ENCODE results near the gene DCHS2. TPM values are rescaled to one million over a fixed set of nuclear protein-coding genes. Genes with fewer than 3 reads are reported as not detected.

DCHS2 gene
- total RNA-seq, 4 donors from 2014 or later: 0.40 to 1.4 (median 0.61) TPM

DNA sequence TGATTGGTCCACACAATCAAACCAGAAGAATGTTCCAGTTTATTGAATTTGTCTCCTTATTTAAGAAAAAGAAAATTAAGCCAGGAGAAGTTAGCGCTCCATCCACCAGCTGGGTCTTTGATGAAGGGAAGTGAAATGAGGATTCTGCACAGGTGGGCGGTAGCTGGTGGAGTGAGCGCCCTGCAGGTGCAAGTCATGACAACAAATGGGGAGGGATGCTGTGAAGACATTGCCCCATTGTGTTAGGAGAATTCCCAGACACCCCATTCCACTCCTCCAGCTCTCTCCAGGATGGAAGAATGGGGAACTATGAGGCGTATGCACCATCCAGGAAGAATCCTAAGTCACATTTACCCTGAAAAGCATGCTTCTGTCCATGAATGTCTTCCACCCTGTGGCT, 35.7 kb upstream of the DCHS2 start:
- TF ChIP-seq, protein P1, sequence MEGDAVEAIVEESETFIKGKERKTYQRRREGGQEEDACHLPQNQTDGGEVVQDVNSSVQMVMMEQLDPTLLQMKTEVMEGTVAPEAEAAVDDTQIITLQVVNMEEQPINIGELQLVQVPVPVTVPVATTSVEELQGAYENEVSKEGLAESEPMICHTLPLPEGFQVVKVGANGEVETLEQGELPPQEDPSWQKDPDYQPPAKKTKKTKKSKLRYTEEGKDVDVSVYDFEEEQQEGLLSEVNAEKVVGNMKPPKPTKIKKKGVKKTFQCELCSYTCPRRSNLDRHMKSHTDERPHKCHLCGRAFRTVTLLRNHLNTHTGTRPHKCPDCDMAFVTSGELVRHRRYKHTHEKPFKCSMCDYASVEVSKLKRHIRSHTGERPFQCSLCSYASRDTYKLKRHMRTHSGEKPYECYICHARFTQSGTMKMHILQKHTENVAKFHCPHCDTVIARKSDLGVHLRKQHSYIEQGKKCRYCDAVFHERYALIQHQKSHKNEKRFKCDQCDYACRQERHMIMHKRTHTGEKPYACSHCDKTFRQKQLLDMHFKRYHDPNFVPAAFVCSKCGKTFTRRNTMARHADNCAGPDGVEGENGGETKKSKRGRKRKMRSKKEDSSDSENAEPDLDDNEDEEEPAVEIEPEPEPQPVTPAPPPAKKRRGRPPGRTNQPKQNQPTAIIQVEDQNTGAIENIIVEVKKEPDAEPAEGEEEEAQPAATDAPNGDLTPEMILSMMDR (IDR thresholded peaks at IDR 0.05): no peak
- no peak for TF ChIP-seq POLR2A (IDR thresholded peaks at IDR 0.05)
- no peaks in the 10 kb centered on the region for H3K4me1 ChIP-seq
- H3K9me3 ChIP-seq: no peaks in the 10 kb centered on the region
- H3K36me3 ChIP-seq: no peaks in the 10 kb centered on the region
- intact Hi-C loops (cut with DNase I): no loop called here
- no peaks in the 10 kb centered on the region for H3K27me3 ChIP-seq
- 89 to 96% methylated on average over 4 of the region's 4 CpGs for WGBS, 2 donors
- no peak overlapping the region for H3K27ac ChIP-seq
- no peak for DNase-seq
- H3K4me3 ChIP-seq (replicated peaks in 1 of 3): no peak overlapping the region

DNA sequence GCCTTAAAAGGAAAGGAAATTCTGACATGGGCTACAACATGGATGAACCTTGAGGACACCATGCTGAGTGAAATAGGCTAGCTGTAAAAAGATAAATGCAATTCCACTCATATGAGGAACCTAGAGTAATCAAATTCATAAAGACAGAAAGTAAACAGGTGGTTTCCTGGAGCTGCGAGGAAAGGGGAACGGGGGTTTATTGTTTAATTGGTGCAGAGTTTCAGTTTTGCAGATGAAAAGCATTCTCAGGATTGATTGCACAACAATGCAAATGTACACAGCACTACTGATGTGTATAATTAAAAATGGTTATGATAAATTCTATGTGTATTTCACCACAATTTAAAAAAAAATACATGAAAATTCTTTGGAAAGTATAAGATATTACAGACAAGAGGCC, 34.6 kb upstream of the DCHS2 start:
- Histone ChIP-seq H3K4me3 (replicated peaks in 1 of 3) (no peak overlapping the region), H3K4me1 (no peaks in the 10 kb centered on the region), H3K27ac (no peak overlapping the region), H3K9me3 (no peaks in the 10 kb centered on the region), H3K36me3 (no peaks in the 10 kb centered on the region), H3K27me3 (no peaks in the 10 kb centered on the region)
- 64 to 81% methylated on average over 2 of the region's 2 CpGs for WGBS, 2 donors
- intact Hi-C loops (cut with DNase I): no loop called here
- no peak for TF ChIP-seq POLR2A (IDR thresholded peaks at IDR 0.05)
- TF ChIP-seq, protein P1 (IDR thresholded peaks at IDR 0.05): no peak
- DNase-seq: no peak

DNA sequence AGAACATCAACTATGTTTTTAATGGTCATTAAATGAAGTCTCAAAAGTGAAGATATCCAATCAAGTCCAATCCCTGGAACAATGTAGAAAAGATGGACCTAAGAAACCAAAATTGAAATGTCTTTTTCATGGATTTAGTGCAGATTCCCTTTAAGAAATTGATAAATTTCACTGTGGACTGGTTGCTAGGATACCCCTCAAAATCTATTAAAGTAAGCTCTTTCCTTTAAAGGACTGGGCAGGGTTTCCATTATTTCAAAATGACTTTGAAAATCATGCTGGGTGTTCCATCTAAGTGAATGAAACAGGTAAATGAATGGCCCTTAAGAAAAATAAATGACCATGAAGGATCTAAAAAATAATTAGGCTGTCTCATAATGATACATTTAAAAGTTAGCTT, 30.0 kb upstream of the DCHS2 start:
- Histone ChIP-seq H3K36me3 (no peaks in the 10 kb centered on the region), H3K4me1 (peaks cover 9 to 10% of the 10 kb centered on the region in 2 donors), H3K4me3 (replicated peaks in 1 of 3) (no peak overlapping the region), H3K27ac (no peak overlapping the region), H3K9me3 (no peaks in the 10 kb centered on the region), H3K27me3 (no peaks in the 10 kb centered on the region)
- no peak for DNase-seq
- TF ChIP-seq POLR2A (IDR thresholded peaks at IDR 0.05): no peak
- TF ChIP-seq, protein P1 (IDR thresholded peaks at IDR 0.05): no peak
- intact Hi-C loops (cut with DNase I): no loop called here

DNA sequence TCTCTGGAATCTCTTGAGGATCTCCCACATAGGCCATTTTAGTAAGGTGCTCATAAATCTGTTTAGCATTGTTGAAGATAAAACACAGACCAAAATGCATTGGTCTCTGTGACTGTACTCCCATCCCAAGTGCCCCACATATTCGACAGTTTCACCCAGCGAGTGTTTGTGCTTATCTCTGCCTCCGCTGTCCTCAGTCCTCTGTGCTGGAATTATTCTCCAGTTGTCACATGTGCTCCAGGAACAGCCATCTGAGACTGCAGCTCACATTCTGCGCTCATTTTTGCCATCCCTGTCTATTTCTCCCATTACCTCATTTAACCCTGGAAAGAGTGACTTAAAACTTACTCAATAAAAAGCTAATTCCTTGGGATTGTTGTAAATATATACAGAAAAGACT, 27.6 kb upstream of the DCHS2 start:
- WGBS, 2 donors: 89 to 90% methylated on average over 4 of the region's 4 CpGs
- TF ChIP-seq, protein P1 (IDR thresholded peaks at IDR 0.05): no peak

DNA sequence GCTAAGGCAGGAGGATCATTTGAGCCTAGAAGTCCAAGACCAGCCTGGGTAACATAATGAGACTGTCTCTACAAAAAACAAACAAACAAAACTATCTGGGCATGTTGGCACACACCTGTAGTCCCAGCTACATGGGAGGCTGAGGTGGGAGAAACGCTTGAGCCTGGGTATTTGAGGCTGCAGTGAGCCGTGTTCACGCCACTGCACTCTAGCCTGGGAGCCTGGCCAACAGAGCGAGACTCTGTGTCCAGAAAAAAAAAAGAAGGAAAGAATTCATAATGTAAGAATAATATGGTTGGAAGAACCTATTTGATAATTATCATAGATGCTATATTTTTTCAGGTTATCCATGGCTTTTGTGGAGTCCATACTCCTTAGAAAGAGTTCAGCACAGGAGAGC, 26.0 kb upstream of the DCHS2 start:
- H3K9me3 ChIP-seq: no peaks in the 10 kb centered on the region
- TF ChIP-seq, protein P1 (IDR thresholded peaks at IDR 0.05): no peak
- no peak for TF ChIP-seq POLR2A (IDR thresholded peaks at IDR 0.05)
- no peak overlapping the region for H3K4me3 ChIP-seq (replicated peaks in 1 of 3)
- H3K27me3 ChIP-seq: no peaks in the 10 kb centered on the region
- DNase-seq: peak; percentile 54 to 64
- intact Hi-C loops (cut with DNase I): no loop called here
- peaks cover 18% of the 10 kb centered on the region in 2 donors for H3K4me1 ChIP-seq
- H3K27ac ChIP-seq: peak overlapping the region in 2 of 3 donors; percentile 52 to 84
- no peaks in the 10 kb centered on the region for H3K36me3 ChIP-seq
- 38 to 40% methylated on average over 4 of the region's 4 CpGs for WGBS, 2 donors

More for the DNA sequence above, 27.6 kb upstream of the DCHS2 start:
- Histone ChIP-seq H3K36me3 (no peaks in the 10 kb centered on the region), H3K4me3 (replicated peaks in 1 of 3) (no peak overlapping the region), H3K4me1 (peaks cover 18% of the 10 kb centered on the region in 2 donors), H3K9me3 (no peaks in the 10 kb centered on the region), H3K27me3 (no peaks in the 10 kb centered on the region), H3K27ac (no peak overlapping the region)
- intact Hi-C loops (cut with DNase I): no loop called here
- DNase-seq: no peak
